Measurements from ENCODE around the gene ZDHHC4.

DNA sequence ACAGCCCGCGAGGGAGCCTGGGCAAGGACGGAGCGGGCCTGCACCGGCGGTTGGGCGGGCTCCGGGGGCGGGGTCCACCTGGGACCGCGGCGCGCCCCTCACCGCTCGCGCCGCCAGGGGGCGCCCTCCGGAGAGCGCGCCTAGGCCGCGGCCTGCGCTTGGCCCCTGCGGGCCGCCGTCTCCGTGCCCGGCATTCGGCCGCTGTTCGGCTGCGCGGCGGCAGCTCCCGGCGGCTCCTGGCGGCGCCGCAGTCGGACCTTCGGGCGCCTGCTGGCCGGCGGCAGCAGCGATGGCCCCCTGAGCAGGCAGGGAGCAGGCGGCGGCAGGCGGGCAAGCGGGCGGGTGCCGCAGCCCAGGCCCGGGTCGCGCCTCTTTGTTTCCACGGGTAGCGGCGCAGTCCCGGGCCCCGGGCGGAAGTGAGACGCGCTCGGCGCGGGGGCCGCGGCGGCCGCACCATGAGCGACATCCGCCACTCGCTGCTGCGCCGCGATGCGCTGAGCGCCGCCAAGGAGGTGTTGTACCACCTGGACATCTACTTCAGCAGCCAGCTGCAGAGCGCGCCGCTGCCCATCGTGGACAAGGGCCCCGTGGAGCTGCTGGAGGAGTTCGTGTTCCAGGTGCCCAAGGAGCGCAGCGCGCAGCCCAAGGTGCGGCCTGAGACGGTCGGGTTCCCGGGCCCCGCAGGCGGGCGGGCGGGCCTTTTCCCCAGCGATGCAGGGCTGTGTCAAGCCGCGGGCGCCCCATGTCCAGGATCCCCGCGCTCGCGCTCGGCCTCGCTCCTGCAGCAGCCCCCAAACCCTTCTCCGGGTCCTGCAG is 12.8 kb downstream of the ZDHHC4 start, which contains the start of gene INTS15:
- TF ChIP-seq POLR2A (IDR thresholded peaks at IDR 0.05; ENCODE audit: low read depth, low read length) (peak; percentile 94), EZH2 (IDR thresholded peaks at IDR 0.05; ENCODE audit: borderline replicate concordance, low read depth, low read length, severe bottlenecking) (no peak), MYC (IDR thresholded peaks at IDR 0.05; ENCODE audit: low read depth, low read length) (no peak), POLR2AphosphoS5 (IDR thresholded peaks at IDR 0.05; ENCODE audit: insufficient read depth, low read depth, low read length) (peak; percentile 99), FOS (IDR thresholded peaks at IDR 0.05; ENCODE audit: borderline replicate concordance, insufficient read depth, low read length) (no peak)
- TF ChIP-seq, protein P1, sequence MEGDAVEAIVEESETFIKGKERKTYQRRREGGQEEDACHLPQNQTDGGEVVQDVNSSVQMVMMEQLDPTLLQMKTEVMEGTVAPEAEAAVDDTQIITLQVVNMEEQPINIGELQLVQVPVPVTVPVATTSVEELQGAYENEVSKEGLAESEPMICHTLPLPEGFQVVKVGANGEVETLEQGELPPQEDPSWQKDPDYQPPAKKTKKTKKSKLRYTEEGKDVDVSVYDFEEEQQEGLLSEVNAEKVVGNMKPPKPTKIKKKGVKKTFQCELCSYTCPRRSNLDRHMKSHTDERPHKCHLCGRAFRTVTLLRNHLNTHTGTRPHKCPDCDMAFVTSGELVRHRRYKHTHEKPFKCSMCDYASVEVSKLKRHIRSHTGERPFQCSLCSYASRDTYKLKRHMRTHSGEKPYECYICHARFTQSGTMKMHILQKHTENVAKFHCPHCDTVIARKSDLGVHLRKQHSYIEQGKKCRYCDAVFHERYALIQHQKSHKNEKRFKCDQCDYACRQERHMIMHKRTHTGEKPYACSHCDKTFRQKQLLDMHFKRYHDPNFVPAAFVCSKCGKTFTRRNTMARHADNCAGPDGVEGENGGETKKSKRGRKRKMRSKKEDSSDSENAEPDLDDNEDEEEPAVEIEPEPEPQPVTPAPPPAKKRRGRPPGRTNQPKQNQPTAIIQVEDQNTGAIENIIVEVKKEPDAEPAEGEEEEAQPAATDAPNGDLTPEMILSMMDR (IDR thresholded peaks at IDR 0.05; ENCODE audit: extremely low read depth in 1 of 2, insufficient read depth in 1 of 2, low read depth in 1 of 2, low read length in 2 of 2) = peak; percentile 57 to 86

Data from endothelial cell of umbilical vein (primary cell).